HepG2 (cell line): ENCODE data around the gene GNGT2. TPM values are rescaled to one million over a fixed set of nuclear protein-coding genes. Genes with fewer than 3 reads are reported as not detected.

Experiments
- AKAP8 ChIP-seq: sonication (generic); formaldehyde crosslinking; IDR thresholded peaks from 2 replicates; pipeline ENCODE4 v1.5.1; 2020; ENCODE audit warnings: mild to moderate bottlenecking, missing genetic modification reagents
- DZIP1 ChIP-seq: sonication (generic); formaldehyde crosslinking; IDR thresholded peaks from 2 replicates; pipeline ENCODE4 v1.5.0; 2020; ENCODE audit warnings: mild to moderate bottlenecking, missing genetic modification reagents
- HNF4G ChIP-seq, 2 experiments: sonication (generic) in 1 of 2; formaldehyde crosslinking in 1 of 2; IDR thresholded peaks; 2 replicates each; pipeline versions ENCODE4 v1.4.0 to v1.6.1; 2011 to 2020; ENCODE audit warnings: borderline replicate concordance in 2 of 2, low read depth in 2 of 2, mild to moderate bottlenecking in 2 of 2, low read length in 1 of 2, missing genetic modification reagents in 1 of 2, moderate library complexity in 1 of 2
- MEIS1 ChIP-seq: sonication (generic); formaldehyde crosslinking; IDR thresholded peaks from 2 replicates; pipeline ENCODE4 v1.9.0; 2021; ENCODE audit warnings: mild to moderate bottlenecking, missing genetic modification reagents, moderate library complexity, borderline replicate concordance
- PCBP1 ChIP-seq: fragments of 200-400 bp; formaldehyde crosslinking; IDR thresholded peaks from 2 replicates; pipeline ENCODE4 v1.6.1; 2017; ENCODE audit warnings: mild to moderate bottlenecking, low read depth, low read length, borderline replicate concordance
- PHF21A ChIP-seq: sonication (generic); formaldehyde crosslinking; IDR thresholded peaks from 2 replicates; pipeline ENCODE4 v1.5.0; 2020; ENCODE audit warnings: mild to moderate bottlenecking, missing genetic modification reagents
- TBL1XR1 ChIP-seq: fragments of 150-350 bp; IDR thresholded peaks from 2 replicates; pipeline ENCODE4 v1.6.1; 2014; ENCODE audit warnings: borderline replicate concordance, low read length; ENCODE audit not compliant: partially characterized antibody
- TEAD2 ChIP-seq: sonication (generic); formaldehyde crosslinking; IDR thresholded peaks from 2 replicates; pipeline ENCODE4 v1.9.0; 2021; ENCODE audit warnings: missing genetic modification reagents
- ZC3H13 ChIP-seq: sonication (generic); formaldehyde crosslinking; IDR thresholded peaks from 2 replicates; pipeline ENCODE4 v1.8.1; 2023; ENCODE audit warnings: mild to moderate bottlenecking, missing genetic modification reagents, moderate library complexity
- ZNF18 ChIP-seq: sonication (generic); formaldehyde crosslinking; IDR thresholded peaks from 2 replicates; pipeline ENCODE4 v1.8.0; 2022; ENCODE audit warnings: mild to moderate bottlenecking, missing genetic modification reagents; ENCODE audit not compliant: insufficient replicate concordance
- ZNF230 ChIP-seq: sonication (generic); formaldehyde crosslinking; IDR thresholded peaks from 2 replicates; pipeline ENCODE4 v1.4.0; 2020; ENCODE audit warnings: mild to moderate bottlenecking, missing genetic modification reagents
- ZNF281 ChIP-seq: sonication (generic); formaldehyde crosslinking; IDR thresholded peaks from 2 replicates; pipeline ENCODE4 v1.4.0; 2020; ENCODE audit warnings: missing genetic modification reagents, borderline replicate concordance
- ZSCAN5A ChIP-seq: sonication (generic); formaldehyde crosslinking; IDR thresholded peaks from 2 replicates; pipeline ENCODE4 v1.8.0; 2022; ENCODE audit warnings: mild to moderate bottlenecking, missing genetic modification reagents, borderline replicate concordance
- ZSCAN9 ChIP-seq: IDR thresholded peaks from 2 replicates; pipeline ENCODE4 v1.6.1; 2016; ENCODE audit warnings: borderline replicate concordance
- ZXDC ChIP-seq: sonication (generic); formaldehyde crosslinking; IDR thresholded peaks from 2 replicates; pipeline ENCODE4 v1.5.0; 2020; ENCODE audit warnings: mild to moderate bottlenecking, missing genetic modification reagents
- polyA plus RNA-seq, 8 experiments: library from polyadenylated mRNA; depleted of rRNA in 3 of 8; stranded (reverse) in 7 of 8; unstranded in 1 of 8; fragments of >200 nt; fragmentation: Illumina TruSeq in 4 of 8; extraction: Trizol in 4 of 8; gene quantifications; 2 replicates each; pipeline versions ENCODE4 v1.2.1 to v1.2.3, GENCODE V29; 2011 to 2016; ENCODE audit warnings: low read depth in 4 of 8, missing spikeins in 1 of 8, mixed read lengths in 1 of 8; ENCODE audit not compliant: insufficient read depth in 1 of 8
- total RNA-seq, 5 experiments: library from RNA; depleted of rRNA; stranded (reverse); fragments of >200 nt; fragmentation: Illumina TruSeq; extraction: Trizol; gene quantifications; 2 replicates each; pipeline ENCODE4 v1.2.3, GENCODE V29; 2016; ENCODE audit warnings: low read depth in 1 of 5

GNGT2 gene
- total and polyA plus RNA-seq, 2 of the 13 experiments (the other 11 are each of a cell fraction or from before 2014, with no cell fraction given): not detected

- TF ChIP-seq ZXDC (CRISPR knock-in tag): no peak
- TF ChIP-seq HNF4G (IDR thresholded peaks at IDR 0.05; ENCODE audit: borderline replicate concordance, low read depth, low read length): no peak
- no peak for TF ChIP-seq HNF4G (CRISPR knock-in tag; IDR thresholded peaks at IDR 0.05; ENCODE audit: borderline replicate concordance, low read depth)
- no peak for TF ChIP-seq ZNF281
- TF ChIP-seq ZSCAN9 (CRISPR knock-in tag): no peak
- TF ChIP-seq ZSCAN5A (CRISPR knock-in tag): no peak
- TF ChIP-seq TEAD2 (CRISPR knock-in tag): no peak
- no peak for TF ChIP-seq AKAP8 (CRISPR knock-in tag)
- no peak for TF ChIP-seq TBL1XR1
- TF ChIP-seq ZC3H13 (CRISPR knock-in tag): no peak
- TF ChIP-seq MEIS1 (CRISPR knock-in tag): no peak
- no peak for TF ChIP-seq PHF21A (CRISPR knock-in tag)
- no peak for TF ChIP-seq ZNF18 (CRISPR knock-in tag)
- 0 out of 2 replicates have a peak, but pooled peaks have one; percentile 6 for TF ChIP-seq PCBP1
- TF ChIP-seq ZNF230 (CRISPR knock-in tag): no peak
- peak; percentile 72; the same call in 1 of the 2 replicates for TF ChIP-seq DZIP1
Observed at GRCh38 chr17:49230636-49231562, 20.5 kb upstream of the GNGT2 start, which contains the start of gene PHOSPHO1 (continued).
